Measurements from ENCODE around the gene CTXND1.

DNA sequence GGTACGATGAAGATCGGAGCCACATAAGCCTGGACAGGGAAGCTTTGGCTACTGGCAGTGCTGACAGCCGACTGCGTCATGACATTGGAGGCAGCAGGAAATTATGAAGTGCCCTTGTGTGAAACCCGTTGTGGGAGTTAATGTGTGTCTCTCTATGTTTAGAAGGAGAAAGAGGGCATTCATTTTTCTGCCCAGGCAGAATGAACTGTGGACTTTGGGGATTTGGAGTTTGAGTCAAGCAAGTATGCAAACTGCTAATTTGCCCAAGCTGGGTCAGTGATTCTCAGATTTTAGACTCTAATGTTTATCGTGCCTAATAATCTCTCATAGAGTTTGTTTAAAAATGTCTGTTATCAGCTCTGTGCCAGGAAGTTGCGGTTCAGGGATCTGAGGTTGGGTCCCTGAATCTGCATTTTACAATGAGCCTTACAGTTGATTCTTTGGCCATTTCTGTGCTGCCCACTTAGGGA is 5.6 kb downstream of the CTXND1 start:
- no peak for TF ChIP-seq CTCF (conservative IDR thresholded peaks at IDR 0.05; ENCODE audit: low read depth, low read length)
- TF ChIP-seq POLR2A (IDR thresholded peaks at IDR 0.05; ENCODE audit: low read depth, low read length) = no peak
- no peak for TF ChIP-seq FOS (IDR thresholded peaks at IDR 0.05; ENCODE audit: low read depth, low read length)
- no peak for TF ChIP-seq USF2 (IDR thresholded peaks at IDR 0.05; ENCODE audit: low read depth, low read length)

Data from IMR-90 (cell line).